ENCODE results near the gene GNAI2. TPM values are rescaled to one million over a fixed set of nuclear protein-coding genes. Genes with fewer than 3 reads are reported as not detected.

GNAI2 gene
- total RNA-seq, 4 donors from 2014 or later: 69.6 to 322 (median 74.8) TPM

DNA sequence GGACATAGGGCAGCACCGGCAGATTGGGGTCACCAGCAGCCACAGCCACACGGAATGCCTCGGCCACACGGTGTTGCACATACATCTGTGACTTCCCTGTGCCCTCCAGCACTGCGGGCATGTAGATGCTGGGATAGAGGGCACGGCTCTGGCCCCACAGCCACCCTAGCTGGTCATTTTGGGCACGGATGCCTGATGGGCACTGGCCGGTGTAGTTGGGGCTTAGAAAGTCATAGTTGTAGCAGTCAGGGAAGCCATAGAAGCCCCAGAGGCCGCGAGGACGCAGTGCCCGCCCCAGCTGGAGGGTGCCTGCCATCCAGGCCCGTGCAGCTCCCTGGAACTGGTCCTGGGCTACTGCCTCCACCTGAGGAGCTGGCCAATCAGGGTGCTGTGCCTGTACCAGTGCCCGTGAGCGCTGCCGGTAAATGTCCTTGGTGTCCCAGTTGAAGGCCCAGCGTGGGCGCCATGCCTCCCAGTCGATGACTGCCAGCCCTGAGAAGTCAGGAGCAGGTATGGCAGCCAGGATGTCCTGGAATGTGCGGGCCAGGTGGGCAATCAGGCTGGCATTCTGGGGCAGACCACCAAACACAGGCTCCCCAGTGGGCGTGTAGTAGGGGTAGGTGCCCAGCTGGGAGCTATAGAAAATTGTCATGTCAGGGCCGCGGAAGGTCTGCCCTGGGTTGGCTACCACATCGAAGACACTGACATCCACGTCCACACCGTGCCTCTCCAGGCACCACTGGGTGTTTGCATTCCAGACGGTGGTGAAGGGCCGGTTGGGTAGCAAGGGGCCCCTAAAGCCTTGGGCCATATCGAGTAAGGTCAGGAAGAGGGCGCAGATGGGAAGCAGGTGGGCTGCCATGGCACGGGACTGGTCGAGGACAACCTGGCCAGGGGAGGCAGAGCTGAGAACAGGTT is 66.3 kb downstream of the GNAI2 start:
- intact Hi-C loops (cut with DNase I; ENCODE audit: low total_unique reads) (no loop called here), in situ Hi-C loops (cut with MboI; ENCODE audit: low pct_ligation_motif_present in 1 of 4, low pct_unique_long_range_greater_than_20kb in 1 of 4, low sequenced_read_pairs in 3 of 4) (no loop called here)
- 87 to 100% methylated on average over 1 to 32 of the region's 32 CpGs for WGBS, 2 donors (ENCODE audit: low coverage in 1 of 2)
- Histone ChIP-seq H3K4me1 (peaks cover 15 to 35% (median 32%) of the 10 kb centered on the region in 4 donors), H3K9me3 (no peaks in the 10 kb centered on the region), H3K36me3 (no peaks in the 10 kb centered on the region), H3K4me3 (peak overlapping the region in 1 of 4 donors; percentile 13), H3K27ac (peak overlapping the region; percentile 48 to 73 (median 58)), H3K27me3 (no peaks in the 10 kb centered on the region)
- no peak for DNase-seq
- TF ChIP-seq POLR2AphosphoS5 (IDR thresholded peaks at IDR 0.05): no peak
- TF ChIP-seq, protein P1, sequence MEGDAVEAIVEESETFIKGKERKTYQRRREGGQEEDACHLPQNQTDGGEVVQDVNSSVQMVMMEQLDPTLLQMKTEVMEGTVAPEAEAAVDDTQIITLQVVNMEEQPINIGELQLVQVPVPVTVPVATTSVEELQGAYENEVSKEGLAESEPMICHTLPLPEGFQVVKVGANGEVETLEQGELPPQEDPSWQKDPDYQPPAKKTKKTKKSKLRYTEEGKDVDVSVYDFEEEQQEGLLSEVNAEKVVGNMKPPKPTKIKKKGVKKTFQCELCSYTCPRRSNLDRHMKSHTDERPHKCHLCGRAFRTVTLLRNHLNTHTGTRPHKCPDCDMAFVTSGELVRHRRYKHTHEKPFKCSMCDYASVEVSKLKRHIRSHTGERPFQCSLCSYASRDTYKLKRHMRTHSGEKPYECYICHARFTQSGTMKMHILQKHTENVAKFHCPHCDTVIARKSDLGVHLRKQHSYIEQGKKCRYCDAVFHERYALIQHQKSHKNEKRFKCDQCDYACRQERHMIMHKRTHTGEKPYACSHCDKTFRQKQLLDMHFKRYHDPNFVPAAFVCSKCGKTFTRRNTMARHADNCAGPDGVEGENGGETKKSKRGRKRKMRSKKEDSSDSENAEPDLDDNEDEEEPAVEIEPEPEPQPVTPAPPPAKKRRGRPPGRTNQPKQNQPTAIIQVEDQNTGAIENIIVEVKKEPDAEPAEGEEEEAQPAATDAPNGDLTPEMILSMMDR (IDR thresholded peaks at IDR 0.05): no peak
- TF ChIP-seq EP300 (IDR thresholded peaks at IDR 0.05; ENCODE audit: low read depth): no peak
- TF ChIP-seq POLR2A (IDR thresholded peaks at IDR 0.05): no peak

DNA sequence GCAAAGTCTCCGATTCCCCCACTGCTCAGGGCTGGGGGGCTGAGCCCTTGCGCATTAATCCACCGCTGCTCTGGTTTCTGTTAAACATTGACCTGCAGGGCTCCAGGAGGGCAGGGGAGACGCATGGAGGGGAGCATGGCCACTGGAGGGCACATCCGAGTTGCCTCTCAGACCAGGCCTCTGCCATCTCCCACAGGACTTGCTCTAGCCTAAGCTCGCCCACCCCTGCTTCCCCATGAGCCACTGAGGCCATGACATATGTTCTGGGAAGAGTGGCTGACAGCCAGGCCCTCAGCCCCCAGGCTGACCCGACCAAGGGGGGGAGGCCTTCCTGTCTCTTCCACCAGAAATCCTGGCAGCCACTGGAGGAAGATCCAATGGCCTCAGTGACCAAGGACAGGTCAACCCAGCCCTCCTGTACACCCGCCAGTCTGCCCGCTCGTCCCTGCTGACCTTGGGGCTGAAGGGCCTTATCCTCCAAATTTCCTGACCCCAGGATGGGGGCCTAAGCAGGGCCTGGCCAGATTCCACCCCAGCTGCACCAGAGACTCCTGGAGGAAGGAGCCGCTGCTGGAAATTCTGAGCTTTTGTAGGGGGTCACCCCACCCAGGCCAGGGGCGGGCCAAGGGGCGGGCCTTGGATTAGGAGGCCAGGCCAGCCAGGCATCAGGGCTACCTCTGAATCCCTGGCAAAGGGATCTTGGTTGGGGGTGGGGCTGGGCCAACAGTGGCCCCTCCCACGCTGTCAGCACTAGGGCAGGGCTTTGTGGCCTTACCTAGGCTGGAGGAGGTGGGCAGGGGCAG is 67.2 kb downstream of the GNAI2 start, which contains the start of gene HYAL1:
Gene HYAL1, minus strand, starts transcription at position 562 of the 803 bp plus-strand sequence. CDS start 618 bp downstream, outside the sequence.
- in situ Hi-C loops (cut with MboI; ENCODE audit: low pct_ligation_motif_present in 1 of 4, low pct_unique_long_range_greater_than_20kb in 1 of 4, low sequenced_read_pairs in 3 of 4): no loop called here
- DNase-seq: no peak
- no peaks in the 10 kb centered on the region for H3K36me3 ChIP-seq
- intact Hi-C loops (cut with DNase I; ENCODE audit: low total_unique reads): no loop called here
- H3K27ac ChIP-seq: peak within 1 kb of the TSS; percentile 48 to 73 (median 58)
- no peaks in the 10 kb centered on the region for H3K9me3 ChIP-seq
- peak within 1 kb of the TSS in 1 of 4 donors; percentile 13 for H3K4me3 ChIP-seq
- no peaks in the 10 kb centered on the region for H3K27me3 ChIP-seq
- WGBS, 2 donors (ENCODE audit: low coverage in 1 of 2): 58 to 70% methylated on average over 2 to 13 of the region's 14 CpGs
- TF ChIP-seq POLR2AphosphoS5 (IDR thresholded peaks at IDR 0.05): no peak
- TF ChIP-seq EP300 (IDR thresholded peaks at IDR 0.05; ENCODE audit: low read depth): no peak
- TF ChIP-seq, protein P1 (IDR thresholded peaks at IDR 0.05): peak in 1 of 5 experiments; percentile 12
- peaks cover 12 to 32% (median 30%) of the 10 kb centered on the region in 4 donors for H3K4me1 ChIP-seq

DNA sequence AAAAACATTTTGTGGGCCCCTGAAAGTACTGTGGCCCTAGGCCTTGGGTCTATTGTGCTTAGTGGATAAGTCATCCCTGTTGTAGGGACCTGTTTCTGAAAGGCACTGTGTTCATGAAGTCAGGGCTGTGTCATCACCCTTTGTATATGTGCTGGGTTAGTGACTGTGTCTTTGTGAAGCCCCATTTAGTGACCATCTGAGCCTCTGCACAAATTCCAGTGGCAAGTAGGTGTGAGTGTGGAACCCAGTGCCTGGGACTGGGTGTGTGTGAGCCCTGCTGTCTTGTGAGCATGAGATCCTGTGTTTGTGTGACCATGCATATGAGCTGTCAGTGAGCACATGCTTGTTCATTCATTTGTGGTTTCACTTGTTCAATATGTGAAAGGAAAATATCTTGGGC is 68.6 kb downstream of the GNAI2 start:
- H3K4me3 ChIP-seq: no peak overlapping the region
- no peak overlapping the region for H3K27ac ChIP-seq
- H3K27me3 ChIP-seq: no peaks in the 10 kb centered on the region
- no peaks in the 10 kb centered on the region for H3K9me3 ChIP-seq
- intact Hi-C loops (cut with DNase I; ENCODE audit: low total_unique reads): no loop called here
- DNase-seq: no peak
- no peak for TF ChIP-seq POLR2AphosphoS5 (IDR thresholded peaks at IDR 0.05)
- no peak for TF ChIP-seq POLR2A (IDR thresholded peaks at IDR 0.05)
- TF ChIP-seq, protein P1 (IDR thresholded peaks at IDR 0.05): no peak
- H3K4me1 ChIP-seq: peaks cover 7 to 24% (median 23%) of the 10 kb centered on the region in 4 donors
- no peaks in the 10 kb centered on the region for H3K36me3 ChIP-seq
- in situ Hi-C loops (cut with MboI; ENCODE audit: low pct_ligation_motif_present in 1 of 4, low pct_unique_long_range_greater_than_20kb in 1 of 4, low sequenced_read_pairs in 3 of 4): no loop called here

Small RNA genes lying within 50 kb of the gene (small RNA-seq; reads per million reads assigned to genes)
- gene MIR5787: 0 to 0.18 (median 0) reads per million in 4 donors

Other genes with a start within 250 kb of the GNAI2 start
- gene RBM5, start 147.3 kb upstream of the GNAI2 start, total RNA-seq: 100 to 1,000 TPM; 238 to 391 (median 304) TPM
- 10 to 100 TPM in 1 of 4 donors, 1 to 10 TPM in 3; 1.9 to 30.6 (median 3.8) TPM for gene SEMA3F, start 80.9 kb upstream of the GNAI2 start, total RNA-seq
- gene GNAT1, start 44.6 kb upstream of the GNAI2 start, total RNA-seq: not detected
- gene SLC38A3, start 30.9 kb upstream of the GNAI2 start, total RNA-seq: not detected
- gene SEMA3B, start 32.9 kb downstream of the GNAI2 start, total RNA-seq: 100 to 1,000 TPM in 2 of 4 donors, 10 to 100 TPM in 2; 59.5 to 423 (median 122) TPM
- gene LSMEM2, start 42.9 kb downstream of the GNAI2 start, total RNA-seq: not detected
- 100 to 1,000 TPM in 1 of 4 donors, 10 to 100 TPM in 3; 44.9 to 183 (median 59.5) TPM for gene IFRD2, start 56.2 kb downstream of the GNAI2 start, total RNA-seq
- 10 to 100 TPM in 1 of 4 donors, 1 to 10 TPM in 2, under 1 TPM in 1; 0.79 to 11.2 (median 3.8) TPM for gene HYAL3, start 63.2 kb downstream of the GNAI2 start, total RNA-seq
- gene NAA80, start 63.2 kb downstream of the GNAI2 start, total RNA-seq: 10 to 100 TPM in 1 of 4 donors, 1 to 10 TPM in 3; 5.2 to 13.0 (median 7.8) TPM
- 10 to 100 TPM in 1 of 4 donors, 1 to 10 TPM in 3; 1.8 to 13.8 (median 3.8) TPM for gene HYAL1, start 67.4 kb downstream of the GNAI2 start, total RNA-seq
- gene HYAL2, start 86.5 kb downstream of the GNAI2 start, total RNA-seq: 10 to 100 TPM; 18.7 to 51.1 (median 32.0) TPM
- 10 to 100 TPM in 3 of 4 donors, 1 to 10 TPM in 1; 7.9 to 39.6 (median 28.0) TPM for gene TUSC2, start 92.0 kb downstream of the GNAI2 start, total RNA-seq
- gene RASSF1, start 104.6 kb downstream of the GNAI2 start, total RNA-seq: 10 to 100 TPM in 3 of 4 donors, 1 to 10 TPM in 1; 9.8 to 29.2 (median 21.7) TPM
- gene ZMYND10, start 109.5 kb downstream of the GNAI2 start, total RNA-seq: not detected
- gene NPRL2, start 114.6 kb downstream of the GNAI2 start, total RNA-seq: 10 to 100 TPM in 2 of 4 donors, 1 to 10 TPM in 2; 6.0 to 29.2 (median 13.1) TPM
- 10 to 100 TPM; 23.7 to 53.9 (median 35.6) TPM for gene CYB561D2, start 114.7 kb downstream of the GNAI2 start, total RNA-seq
- 100 to 1,000 TPM in 1 of 4 donors, 10 to 100 TPM in 3; 71.8 to 103 (median 81.9) TPM for gene TMEM115, start 123.3 kb downstream of the GNAI2 start, total RNA-seq

Data from transverse colon (tissue), 4 donors.